SK-N-SH (cell line): ENCODE data around the gene EEF1B2. TPM values are rescaled to one million over a fixed set of nuclear protein-coding genes. Genes with fewer than 3 reads are reported as not detected.

ENCODE experiments used
- CTCF ChIA-PET: fragments of 300-600, 350-600 bp; formaldehyde crosslinking; extraction: SDS; loops from one replicate; lab custom pipeline; 2021; lab: Yijun Ruan, JAX
- POLR2A ChIA-PET: fragments of 350-600 bp; sonication (Branson Sonifier 250); formaldehyde crosslinking; extraction: SDS; loops from one replicate; lab custom pipeline; 2020; ENCODE audit warnings: antibody characterized with exemption, inconsistent platforms; lab: Yijun Ruan, JAX
- DNase-seq: peaks from one replicate; pipeline ENCODE4 v3.0.0; 2012
- H2AFZ ChIP-seq: fragments of 200-600 bp; sonication (generic); 2 replicates; pipeline ENCODE4 v1.8.1; 2016; ENCODE audit warnings: antibody characterized with exemption, mild to moderate bottlenecking, low read depth
- H3F3A ChIP-seq: fragments of 200-600 bp; sonication (generic); replicated peaks from 2 replicates; pipeline ENCODE3; 2016; ENCODE audit warnings: antibody characterized with exemption, mild to moderate bottlenecking; ENCODE audit not compliant: insufficient read depth
- H3K27ac ChIP-seq, 2 experiments: fragments of 200-500 bp in 1 of 2; fragments of 200-600 bp in 1 of 2; sonication (Bioruptor generic) in 1 of 2; sonication (generic), shearing (Covaris generic) in 1 of 2; 2 replicates each; pipeline versions ENCODE4 v1.5.1 to v1.6.1; 2014 to 2016; ENCODE audit warnings: low read depth in 2 of 2, inconsistent platforms in 1 of 2, low read length in 1 of 2, mild to moderate bottlenecking in 1 of 2, mixed read lengths in 1 of 2
- H3K27me3 ChIP-seq: fragments of 200-600 bp; sonication (generic), shearing (Covaris generic); 2 replicates; pipeline ENCODE4 v1.6.1; 2016; ENCODE audit warnings: mixed run types; ENCODE audit not compliant: insufficient read depth
- H3K36me3 ChIP-seq, 2 experiments: fragments of 200-500 bp in 1 of 2; fragments of 200-600 bp in 1 of 2; sonication (Bioruptor generic) in 1 of 2; sonication (generic) in 1 of 2; replicated peaks in 1 of 2; 2 replicates each; pipeline versions ENCODE3 to v1.5.1; 2014 to 2016; ENCODE audit warnings: low read length in 1 of 2, mild to moderate bottlenecking in 1 of 2; ENCODE audit not compliant: insufficient read depth in 2 of 2, control insufficient read depth in 1 of 2
- H3K4me1 ChIP-seq, 2 experiments: fragments of 200-500 bp in 1 of 2; fragments of 200-600 bp in 1 of 2; sonication (Bioruptor generic) in 1 of 2; sonication (generic), shearing (Covaris generic) in 1 of 2; 2 replicates each; pipeline versions ENCODE4 v1.5.1 to v1.6.1; 2014 to 2016; ENCODE audit warnings: low read depth in 1 of 2, low read length in 1 of 2, mixed run types in 1 of 2; ENCODE audit not compliant: insufficient read depth in 2 of 2, control insufficient read depth in 1 of 2
- H3K4me2 ChIP-seq: fragments of 200-600 bp; sonication (generic), shearing (Covaris generic); 2 replicates; pipeline ENCODE4 v1.6.1; 2017; ENCODE audit warnings: mixed run types
- H3K4me3 ChIP-seq, 2 experiments: fragments of 200-500 bp in 1 of 2; fragments of 200-600 bp in 1 of 2; sonication (Bioruptor generic) in 1 of 2; sonication (generic), shearing (Covaris generic) in 1 of 2; 2 replicates each; pipeline versions ENCODE4 v1.5.1 to v1.8.1; 2014 to 2016; ENCODE audit warnings: low read depth in 2 of 2, inconsistent platforms in 1 of 2, low read length in 1 of 2, mild to moderate bottlenecking in 1 of 2, mixed read lengths in 1 of 2, moderate library complexity in 1 of 2
- H3K79me2 ChIP-seq: fragments of 200-600 bp; sonication (generic); 2 replicates; pipeline ENCODE4 v1.8.1; 2017; ENCODE audit warnings: mild to moderate bottlenecking; ENCODE audit not compliant: insufficient read depth
- H3K9ac ChIP-seq: fragments of 200-600 bp; sonication (generic); 2 replicates; pipeline ENCODE4 v1.6.1; 2017; ENCODE audit warnings: mixed run types
- H3K9me2 ChIP-seq: fragments of 200-600 bp; sonication (generic); 2 replicates; pipeline ENCODE4 v1.6.1; 2017; ENCODE audit warnings: mixed run types
- H3K9me3 ChIP-seq: fragments of 200-600 bp; sonication (generic); 2 replicates; pipeline ENCODE4 v1.6.1; 2017; ENCODE audit warnings: mixed run types, mild to moderate bottlenecking, moderate library complexity
- H4K20me1 ChIP-seq: fragments of 200-600 bp; sonication (generic); 2 replicates; pipeline ENCODE4 v1.6.1; 2017; ENCODE audit warnings: mild to moderate bottlenecking, mixed run types; ENCODE audit not compliant: insufficient read depth
- CHD2 ChIP-seq: fragments of 150-350 bp; IDR thresholded peaks from 2 replicates; pipeline ENCODE4 v1.6.1; 2018; ENCODE audit warnings: low read length; ENCODE audit not compliant: partially characterized antibody
- ELF1 ChIP-seq: IDR thresholded peaks from 2 replicates; pipeline ENCODE4 v1.4.0; 2012
- EP300 ChIP-seq, 2 experiments: IDR thresholded peaks; 2 replicates each; pipeline versions ENCODE4 v1.4.0 to v1.6.1; 2012; ENCODE audit warnings: borderline replicate concordance in 1 of 2, low read depth in 1 of 2, low read length in 1 of 2
- GABPA ChIP-seq: IDR thresholded peaks from 2 replicates; pipeline ENCODE4 v1.4.0; 2012; ENCODE audit warnings: low read depth, mild to moderate bottlenecking
- GATA2 ChIP-seq: sonication (generic); formaldehyde crosslinking; IDR thresholded peaks from 2 replicates; pipeline ENCODE4 v1.5.0; 2020; ENCODE audit warnings: mild to moderate bottlenecking, missing genetic modification reagents
- JUND ChIP-seq: IDR thresholded peaks from 2 replicates; pipeline ENCODE4 v1.4.0; 2012
- MEF2A ChIP-seq: IDR thresholded peaks from 2 replicates; pipeline ENCODE4 v1.4.0; 2012; ENCODE audit warnings: low read depth, borderline replicate concordance
- MXI1 ChIP-seq: IDR thresholded peaks from 2 replicates; pipeline ENCODE4 v1.6.1; 2012; ENCODE audit warnings: mild to moderate bottlenecking, low read depth, low read length, improper control_type of control experiment
- PBX3 ChIP-seq: IDR thresholded peaks from 2 replicates; pipeline ENCODE4; 2012
- POLR2AphosphoS5 ChIP-seq: IDR thresholded peaks from 2 replicates; pipeline ENCODE4 v1.6.1; 2012; ENCODE audit warnings: low read depth, low read length
- RCOR1 ChIP-seq: fragments of 150-350 bp; IDR thresholded peaks from 2 replicates; pipeline ENCODE4 v1.6.1; 2017; ENCODE audit warnings: antibody characterized with exemption, low read length
- REST ChIP-seq: IDR thresholded peaks from 2 replicates; pipeline ENCODE4 v1.6.1; 2012; ENCODE audit warnings: mild to moderate bottlenecking, low read depth, low read length, moderate library complexity
- RXRA ChIP-seq: IDR thresholded peaks from 2 replicates; pipeline ENCODE4 v1.4.0; 2012; ENCODE audit warnings: low read depth, mild to moderate bottlenecking, borderline replicate concordance
- SIN3A ChIP-seq: IDR thresholded peaks from 2 replicates; pipeline ENCODE4 v1.6.1; 2012; ENCODE audit warnings: low read depth, mild to moderate bottlenecking, low read length, moderate library complexity, borderline replicate concordance
- TAF1 ChIP-seq: IDR thresholded peaks from 2 replicates; pipeline ENCODE4 v1.6.1; 2012; ENCODE audit warnings: low read depth, mild to moderate bottlenecking, low read length, moderate library complexity, borderline replicate concordance
- TCF12 ChIP-seq: IDR thresholded peaks from 2 replicates; pipeline ENCODE4 v1.4.0; 2012
- YY1 ChIP-seq: IDR thresholded peaks from 2 replicates; pipeline ENCODE4 v1.4.0; 2012; ENCODE audit warnings: low read depth, mild to moderate bottlenecking
- WGBS: methylation state at CpG from one replicate; pipeline ENCODE4 v1.1.6; 2017; ENCODE audit warnings: low lambda C conversion rate; 5-methylcytosine and 5-hydroxymethylcytosine counted together
- polyA plus RNA-seq, 3 experiments: library from polyadenylated mRNA; depleted of rRNA; stranded (reverse); fragments of >200 nt; gene quantifications; 2 replicates each; pipeline ENCODE4 v1.2.3, GENCODE V29; 2012
- TF ChIP-seq, protein P1 (sequence below): IDR thresholded peaks from 2 replicates; pipeline ENCODE4 v1.4.0; 2012; ENCODE audit warnings: low read depth
- TF ChIP-seq, protein P2 (sequence below): IDR thresholded peaks from 2 replicates; pipeline ENCODE4 v1.4.0; 2012; ENCODE audit warnings: low read depth, borderline replicate concordance

EEF1B2 gene
- polyA plus RNA-seq (2012; rRNA removed) = 720 and 815 TPM in 2 replicates
- polyA plus RNA-seq (2012; cell fraction: cytosol; rRNA removed) = 879 and 1,372 TPM in 2 replicates
- polyA plus RNA-seq (2012; cell fraction: nucleus; rRNA removed) = 223 and 290 TPM in 2 replicates

GRCh38 chr2:206159346-206160124 is at the start of gene EEF1B2, which contains the start of gene NDUFS1:
Gene EEF1B2 (plus strand): TSS chr2:206159895. CDS start chr2:206159980, 85 bp downstream.
Gene NDUFS1 (minus strand): TSS chr2:206159444. CDS start chr2:206153678, 5,766 bp downstream.
- peaks cover 85% of the 10 kb centered on the region for H3K79me2 ChIP-seq
- peak within 1 kb of the TSS; percentile 82 for H2AFZ ChIP-seq
- ChIA-PET CTCF (interaction anchor here (1.3 to 1.4 kb wide), 2 partner anchors 105 to 273 kb away, joined by 3 read pairs; no protein-coding TSS in a partner anchor), POLR2A (interaction anchor here (0.5 to 1.1 kb wide), 4 partner anchors 21 to 105 kb away, joined by 3 to 8 read pairs (median 5); partner anchors contain the start of gene INO80D)
- H3K36me3 ChIP-seq = peaks cover 21 to 43% of the 10 kb centered on the region in 2 experiments
- no peaks in the 10 kb centered on the region for H3K9me2 ChIP-seq
- H3K4me2 ChIP-seq = peak within 1 kb of the TSS; percentile 80
- H4K20me1 ChIP-seq = peaks cover 12% of the 10 kb centered on the region
- H3K4me1 ChIP-seq = peaks cover 4 to 12% of the 10 kb centered on the region in 2 experiments; a peak in 3 of 4 replicates
- H3K9me3 ChIP-seq = no peaks in the 10 kb centered on the region
- DNase-seq = peak; percentile 95
- peak within 1 kb of the TSS; percentile 88 to 93 for H3K27ac ChIP-seq
- peak within 1 kb of the TSS; percentile 76 to 84 for H3K4me3 ChIP-seq
- peaks cover 5% of the 10 kb centered on the region for H3F3A ChIP-seq
- TF ChIP-seq CHD2 (peak; percentile 29), TAF1 (peak; percentile 87; the same call in 1 of the 2 replicates), PBX3 (peak; percentile 47), GABPA (peak; percentile 92), POLR2AphosphoS5 (peak; percentile 80), MXI1 (peak; percentile 47), REST (no peak), SIN3A (peak; percentile 80; the same call in 1 of the 2 replicates), GATA2 (CRISPR knock-in tag) (no peak), EP300 (IDR thresholded peaks at IDR 0.05; ENCODE audit: borderline replicate concordance in 1 of 2, low read depth in 1 of 2, low read length in 1 of 2) (peak; percentile 7 to 41; a peak in 1 of 4 replicates), RXRA (0 out of 2 replicates have a peak, but pooled peaks have one; percentile 4), RCOR1 (no peak; the same call in 1 of the 2 replicates), MEF2A (no peak), JUND (0 out of 2 replicates have a peak, but pooled peaks have one; percentile 2), TCF12 (peak; percentile 22; the same call in 1 of the 2 replicates), ELF1 (peak; percentile 41), YY1 (peak; percentile 95)
- TF ChIP-seq, protein P1, sequence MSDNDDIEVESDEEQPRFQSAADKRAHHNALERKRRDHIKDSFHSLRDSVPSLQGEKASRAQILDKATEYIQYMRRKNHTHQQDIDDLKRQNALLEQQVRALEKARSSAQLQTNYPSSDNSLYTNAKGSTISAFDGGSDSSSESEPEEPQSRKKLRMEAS = peak; percentile 95
- TF ChIP-seq, protein P2, sequence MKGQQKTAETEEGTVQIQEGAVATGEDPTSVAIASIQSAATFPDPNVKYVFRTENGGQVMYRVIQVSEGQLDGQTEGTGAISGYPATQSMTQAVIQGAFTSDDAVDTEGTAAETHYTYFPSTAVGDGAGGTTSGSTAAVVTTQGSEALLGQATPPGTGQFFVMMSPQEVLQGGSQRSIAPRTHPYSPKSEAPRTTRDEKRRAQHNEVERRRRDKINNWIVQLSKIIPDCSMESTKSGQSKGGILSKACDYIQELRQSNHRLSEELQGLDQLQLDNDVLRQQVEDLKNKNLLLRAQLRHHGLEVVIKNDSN = peak; percentile 73; the same call in 1 of the 2 replicates
- H3K27me3 ChIP-seq = no peaks in the 10 kb centered on the region
- peak within 1 kb of the TSS; percentile 85 for H3K9ac ChIP-seq
- WGBS = under 1% methylated on average over 40 of the region's 64 CpGs
